K562 (cell line): ENCODE results near the gene MPC1.

Experiments used
- CHD2 ChIP-seq: IDR thresholded peaks from 2 replicates; pipeline ENCODE4 v1.6.1; 2011; ENCODE audit warnings: low read depth, low read length
- CHD4 ChIP-seq: fragments of 200-600 bp; sonication (generic); IDR thresholded peaks from 3 replicates; pipeline ENCODE4 v1.6.1; 2012; ENCODE audit warnings: low read depth, mild to moderate bottlenecking, mixed read lengths, low read length, inconsistent platforms; ENCODE audit not compliant: insufficient read depth, insufficient replicate concordance, poor library complexity, severe bottlenecking
- EP300 ChIP-seq: IDR thresholded peaks from 2 replicates; pipeline ENCODE4 v1.6.1; 2012; ENCODE audit warnings: low read length, improper control_type of control experiment
- ESRRA ChIP-seq: fragments of 450-650 bp; IDR thresholded peaks from 2 replicates; pipeline ENCODE4 v1.6.1; 2014; ENCODE audit warnings: low read depth, mild to moderate bottlenecking, moderate library complexity, borderline replicate concordance
- GATAD2A ChIP-seq: fragments of 450-650 bp; IDR thresholded peaks from 2 replicates; pipeline ENCODE4 v1.6.1; 2017
- LARP7 ChIP-seq: fragments of 450-650 bp; IDR thresholded peaks from 2 replicates; pipeline ENCODE4 v1.6.1; 2016
- MTF1 ChIP-seq: fragments of 250-450 bp; sonication (Bioruptor Pico); IDR thresholded peaks from 2 replicates; pipeline ENCODE4 v1.9.0; 2021; ENCODE audit warnings: moderate library complexity, mild to moderate bottlenecking, inconsistent platforms, borderline replicate concordance
- SIN3A ChIP-seq, 2 experiments: fragments of 150-350 bp in 1 of 2; IDR thresholded peaks; 2 replicates each; pipeline ENCODE4 v1.6.1; 2011 to 2016; ENCODE audit warnings: borderline replicate concordance in 2 of 2, low read depth in 2 of 2, low read length in 2 of 2, mild to moderate bottlenecking in 2 of 2, moderate library complexity in 2 of 2; ENCODE audit not compliant: control insufficient read depth in 1 of 2
- SRSF1 ChIP-seq: fragments of 200-400 bp; formaldehyde crosslinking; IDR thresholded peaks from 2 replicates; pipeline ENCODE4 v1.6.1; 2017; ENCODE audit warnings: mild to moderate bottlenecking, low read depth, low read length, moderate library complexity
- ZNF263 ChIP-seq: sonication (generic); formaldehyde crosslinking; IDR thresholded peaks from 2 replicates; pipeline ENCODE4 v1.8.0; 2022; ENCODE audit warnings: mild to moderate bottlenecking, missing genetic modification reagents, borderline replicate concordance
- TF ChIP-seq, protein P1 (sequence below), 3 experiments: IDR thresholded peaks in 2 of 3; conservative IDR thresholded peaks in 1 of 3; 2 replicates each; pipeline ENCODE4 v1.5.1; 2011 to 2012; ENCODE audit warnings: low read length in 3 of 3, mild to moderate bottlenecking in 3 of 3, control low read depth in 2 of 3, improper control_type of control experiment in 1 of 3, inconsistent platforms in 1 of 3, low read depth in 1 of 3, mixed read lengths in 1 of 3, moderate library complexity in 1 of 3; ENCODE audit not compliant: insufficient read depth in 2 of 3

DNA sequence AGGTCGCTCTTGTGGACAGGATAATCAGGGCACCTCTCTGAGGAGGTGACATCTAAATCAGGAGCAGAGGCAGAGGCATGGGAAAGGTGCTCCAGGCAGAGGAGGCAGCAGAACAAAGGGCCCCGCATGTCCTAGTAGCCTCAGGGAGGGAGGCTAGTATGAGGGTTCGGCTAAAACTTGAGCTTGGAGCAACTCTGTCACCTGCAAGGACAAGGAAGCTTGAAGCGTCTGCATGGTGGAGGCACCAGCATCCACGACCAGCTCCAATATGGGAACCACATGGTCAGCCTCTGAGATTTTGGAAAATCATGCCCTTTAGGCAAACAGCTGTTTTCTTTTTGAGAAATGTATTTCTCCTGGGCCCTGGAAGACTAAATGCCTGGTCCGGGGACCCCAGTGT, 13.0 kb upstream of the MPC1 start:
- TF ChIP-seq, protein P1, sequence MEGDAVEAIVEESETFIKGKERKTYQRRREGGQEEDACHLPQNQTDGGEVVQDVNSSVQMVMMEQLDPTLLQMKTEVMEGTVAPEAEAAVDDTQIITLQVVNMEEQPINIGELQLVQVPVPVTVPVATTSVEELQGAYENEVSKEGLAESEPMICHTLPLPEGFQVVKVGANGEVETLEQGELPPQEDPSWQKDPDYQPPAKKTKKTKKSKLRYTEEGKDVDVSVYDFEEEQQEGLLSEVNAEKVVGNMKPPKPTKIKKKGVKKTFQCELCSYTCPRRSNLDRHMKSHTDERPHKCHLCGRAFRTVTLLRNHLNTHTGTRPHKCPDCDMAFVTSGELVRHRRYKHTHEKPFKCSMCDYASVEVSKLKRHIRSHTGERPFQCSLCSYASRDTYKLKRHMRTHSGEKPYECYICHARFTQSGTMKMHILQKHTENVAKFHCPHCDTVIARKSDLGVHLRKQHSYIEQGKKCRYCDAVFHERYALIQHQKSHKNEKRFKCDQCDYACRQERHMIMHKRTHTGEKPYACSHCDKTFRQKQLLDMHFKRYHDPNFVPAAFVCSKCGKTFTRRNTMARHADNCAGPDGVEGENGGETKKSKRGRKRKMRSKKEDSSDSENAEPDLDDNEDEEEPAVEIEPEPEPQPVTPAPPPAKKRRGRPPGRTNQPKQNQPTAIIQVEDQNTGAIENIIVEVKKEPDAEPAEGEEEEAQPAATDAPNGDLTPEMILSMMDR (IDR thresholded peaks at IDR 0.05 in 2 of 3, conservative IDR thresholded peaks at IDR 0.05 in 1 of 3; ENCODE audit: insufficient read depth in 2 of 3, low read depth in 1 of 3, low read length in 3 of 3): no peak
- no peak for TF ChIP-seq EP300
- no peak for TF ChIP-seq MTF1 (CRISPR knock-in tag)
- TF ChIP-seq ZNF263 (CRISPR knock-in tag): no peak
- no peak for TF ChIP-seq LARP7
- no peak for TF ChIP-seq SRSF1
- TF ChIP-seq GATAD2A: no peak
- no peak for TF ChIP-seq ESRRA
- no peak for TF ChIP-seq SIN3A (IDR thresholded peaks at IDR 0.05; ENCODE audit: borderline replicate concordance in 2 of 2, control insufficient read depth in 1 of 2, low read depth in 2 of 2, low read length in 2 of 2)
- no peak for TF ChIP-seq CHD2
- TF ChIP-seq CHD4: no peak
